HCT116 (cell line): Measurements from ENCODE around the gene RGS19. TPM values are rescaled to one million over a fixed set of nuclear protein-coding genes. Genes with fewer than 3 reads are reported as not detected.

Source experiments
- ATAC-seq: fragments of 200-7000 bp; cut with Tn5 transposase; 2 replicates; pipeline ENCODE4 v1.9.1; 2020; ENCODE audit warnings: mild to moderate bottlenecking, moderate library complexity
- BruUV-seq: library from RNA; stranded (reverse); fragments of 400-500 nt; replicated peaks from 2 replicates; lab custom pipeline; 2021; lab: Mats Ljungman, UMichigan
- CTCF ChIA-PET: fragments of 300-600 bp; sonication (Branson Sonifier 250); formaldehyde crosslinking; loops from one replicate; lab custom pipeline; 2021; ENCODE audit warnings: antibody characterized with exemption; lab: Charles Lee
- POLR2A ChIA-PET: fragments of 300-600, 350-600 bp; sonication (Branson Sonifier 250); formaldehyde crosslinking; loops from one replicate; lab custom pipeline; 2021; ENCODE audit warnings: antibody characterized with exemption; lab: Charles Lee
- RAD21 ChIA-PET, 2 experiments: fragments of 300-600 bp; sonication (Branson Sonifier 250); formaldehyde crosslinking; loops; one replicate each; lab custom pipeline; 2023; ENCODE audit warnings: low total read pairs in 2 of 2; ENCODE audit not compliant: uncharacterized antibody in 2 of 2, unreplicated experiment in 2 of 2, low non-redundant PET in 1 of 2; lab: Charles Lee
- DNase-seq: peaks from one replicate; pipeline ENCODE4 v3.0.0-alpha.2; 2010; ENCODE audit warnings: low read depth, low spot score
- H2AFZ ChIP-seq: fragments of 200-600 bp; shearing (Covaris generic), sonication (generic); 2 replicates; pipeline ENCODE4 v1.6.1; 2017; ENCODE audit warnings: low read depth, mixed run types, mixed read lengths, antibody characterized with exemption, low read length; ENCODE audit not compliant: poor library complexity, severe bottlenecking
- H3K27ac ChIP-seq: 2 replicates; pipeline ENCODE4 v1.5.1; 2012; ENCODE audit warnings: low read depth, low read length
- H3K27me3 ChIP-seq: fragments of 200-600 bp; sonication (generic); 2 replicates; pipeline ENCODE4 v1.6.1; 2016; ENCODE audit warnings: mixed run types, low read length, mixed read lengths; ENCODE audit not compliant: insufficient read depth
- H3K36me3 ChIP-seq, 2 experiments: fragments of 200-500 bp in 1 of 2; fragments of 200-600 bp in 1 of 2; sonication (Bioruptor generic) in 1 of 2; sonication (generic) in 1 of 2; 2 replicates each; pipeline versions ENCODE4 v1.5.1 to v1.6.1; 2014 to 2016; ENCODE audit warnings: low read length in 2 of 2, inconsistent platforms in 1 of 2, mixed read lengths in 1 of 2, mixed run types in 1 of 2; ENCODE audit not compliant: insufficient read depth in 2 of 2, control insufficient read depth in 1 of 2
- H3K4me1 ChIP-seq, 2 experiments: fragments of 200-600 bp in 1 of 2; sonication (generic) in 1 of 2; 2 replicates each; pipeline versions ENCODE4 v1.5.1 to v1.6.1; 2012 to 2017; ENCODE audit warnings: low read length in 2 of 2, inconsistent platforms in 1 of 2, mild to moderate bottlenecking in 1 of 2, mixed read lengths in 1 of 2, mixed run types in 1 of 2, moderate library complexity in 1 of 2; ENCODE audit not compliant: insufficient read depth in 2 of 2, control insufficient read depth in 1 of 2
- H3K4me2 ChIP-seq: fragments of 200-600 bp; sonication (generic); 2 replicates; pipeline ENCODE4 v1.6.1; 2017; ENCODE audit warnings: mixed run types, low read length, mixed read lengths
- H3K4me3 ChIP-seq, 2 experiments: fragments of 200-600 bp in 1 of 2; sonication (generic) in 1 of 2; replicated peaks in 1 of 2; 2 replicates each; pipeline ENCODE4 v1.5.1; 2011 to 2016; ENCODE audit warnings: low read length in 2 of 2, control low read depth in 1 of 2, low read depth in 1 of 2, mild to moderate bottlenecking in 1 of 2, mixed read lengths in 1 of 2, mixed run types in 1 of 2
- H3K79me2 ChIP-seq: fragments of 200-600 bp; sonication (generic); 2 replicates; pipeline ENCODE4 v1.6.1; 2017; ENCODE audit warnings: mild to moderate bottlenecking, mixed run types, low read length, moderate library complexity, mixed read lengths; ENCODE audit not compliant: insufficient read depth
- H3K9ac ChIP-seq: fragments of 200-600 bp; sonication (generic); 2 replicates; pipeline ENCODE4 v1.6.1; 2016; ENCODE audit warnings: low read length, mixed read lengths
- H3K9me2 ChIP-seq: fragments of 200-600 bp; sonication (generic), shearing (Covaris generic); 2 replicates; pipeline ENCODE4 v1.6.1; 2017; ENCODE audit warnings: mixed run types, mild to moderate bottlenecking, moderate library complexity; ENCODE audit not compliant: insufficient read depth
- H3K9me3 ChIP-seq, 2 experiments: fragments of 200-500 bp in 1 of 2; fragments of 200-600 bp in 1 of 2; sonication (Bioruptor generic) in 1 of 2; sonication (generic) in 1 of 2; 2 replicates each; pipeline ENCODE4 v1.6.1; 2014 to 2017; ENCODE audit warnings: low read length in 2 of 2, mixed read lengths in 2 of 2, inconsistent platforms in 1 of 2, low read depth in 1 of 2, mild to moderate bottlenecking in 1 of 2, mixed run types in 1 of 2, moderate library complexity in 1 of 2; ENCODE audit not compliant: control insufficient read depth in 1 of 2, insufficient read depth in 1 of 2
- H4K20me1 ChIP-seq: fragments of 200-600 bp; sonication (generic), shearing (Covaris generic); 2 replicates; pipeline ENCODE4 v1.6.1; 2017; ENCODE audit warnings: mixed run types, mild to moderate bottlenecking, moderate library complexity; ENCODE audit not compliant: insufficient read depth
- ELF1 ChIP-seq: IDR thresholded peaks from 2 replicates; pipeline ENCODE4 v1.6.1; 2012; ENCODE audit warnings: low read depth, borderline replicate concordance
- EZH2 ChIP-seq: fragments of 200-600 bp; sonication (generic); IDR thresholded peaks from 2 replicates; pipeline ENCODE4 v1.6.1; 2017; ENCODE audit warnings: antibody characterized with exemption, mixed run types
- POLR2AphosphoS5 ChIP-seq: IDR thresholded peaks from 2 replicates; pipeline ENCODE4 v1.6.1; 2011; ENCODE audit warnings: mild to moderate bottlenecking, low read depth, low read length, moderate library complexity
- SIN3A ChIP-seq: IDR thresholded peaks from 2 replicates; pipeline ENCODE4 v1.6.1; 2012; ENCODE audit warnings: low read depth
- TCF7L2 ChIP-seq: IDR thresholded peaks from 2 replicates; pipeline ENCODE4 v1.7.0; 2011; ENCODE audit warnings: borderline replicate concordance, inconsistent platforms; ENCODE audit not compliant: insufficient read depth, insufficient read length; ENCODE audit errors: extremely low read depth
- YY1 ChIP-seq: IDR thresholded peaks from 2 replicates; pipeline ENCODE4 v1.6.1; 2011; ENCODE audit warnings: low read length, low read depth, moderate library complexity, mild to moderate bottlenecking; ENCODE audit not compliant: insufficient replicate concordance; ENCODE audit errors: extremely low read depth
- intact Hi-C: fragments of 100-400 bp; cut with micrococcal nuclease; formaldehyde crosslinking; loops from 2 replicates; pipeline ENCODE4 v1.10.0; 2022
- total RNA-seq: library from RNA; stranded (reverse); gene quantifications from one replicate; pipeline ENCODE4 v1.2.1, GENCODE V29; 2021; ENCODE audit not compliant: unreplicated experiment
- TF ChIP-seq, protein P1 (sequence below): IDR thresholded peaks from 2 replicates; pipeline ENCODE4 v1.6.1; 2012

The RGS19 gene
- total RNA-seq, 1 experiment from 2014 or later = 21.4 TPM

- no peak for TF ChIP-seq ELF1
- TF ChIP-seq, protein P1, sequence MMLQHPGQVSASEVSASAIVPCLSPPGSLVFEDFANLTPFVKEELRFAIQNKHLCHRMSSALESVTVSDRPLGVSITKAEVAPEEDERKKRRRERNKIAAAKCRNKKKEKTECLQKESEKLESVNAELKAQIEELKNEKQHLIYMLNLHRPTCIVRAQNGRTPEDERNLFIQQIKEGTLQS = no peak
Measured at GRCh38 chr20:64045346-64046011, 33.8 kb downstream of the RGS19 start (continued).

DNA sequence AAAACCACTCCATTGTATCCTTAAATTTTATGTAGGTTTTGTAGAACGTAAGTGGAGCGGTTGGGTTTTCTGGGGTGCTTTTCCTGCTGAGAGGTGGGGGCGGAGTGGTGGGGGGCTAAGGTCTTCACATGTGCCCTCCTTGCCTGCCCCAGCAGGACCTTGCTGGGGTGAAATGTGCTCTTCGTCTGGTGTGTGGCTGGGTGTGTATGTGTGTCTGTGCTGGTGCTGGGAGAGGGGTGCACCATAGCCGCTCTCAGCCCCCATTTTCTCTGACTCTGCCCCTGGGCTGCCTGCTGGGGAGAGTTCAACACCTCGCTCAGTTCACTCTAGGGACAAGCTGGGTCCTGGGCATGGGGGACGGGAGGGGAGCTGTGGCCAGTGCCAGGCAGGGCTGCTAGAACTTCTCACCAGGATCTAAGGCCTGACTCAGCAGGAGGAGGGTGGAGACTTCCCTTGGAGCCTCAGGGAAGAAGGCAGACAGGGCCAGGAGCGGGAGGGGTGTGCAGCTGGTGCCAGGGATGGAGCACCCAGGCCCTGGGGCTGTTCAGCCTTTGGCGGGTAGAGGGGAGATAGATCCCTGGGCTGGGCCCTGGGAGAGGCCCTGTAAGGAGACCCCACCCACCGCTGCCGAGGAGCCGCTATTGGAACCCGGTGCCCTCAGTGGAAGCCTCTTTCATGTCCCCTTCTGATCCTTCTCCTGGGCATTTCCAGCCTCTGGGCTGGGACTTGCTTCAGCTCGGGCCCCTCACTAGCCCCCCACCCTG is 34.7 kb downstream of the RGS19 start:
- ChIA-PET CTCF (interaction anchor here (0.6 kb wide), 1 partner anchor 10 kb away, joined by 4 read pairs; no protein-coding TSS in a partner anchor), POLR2A (interaction anchor here (0.8 to 1.0 kb wide), 2 partner anchors 9 to 87 kb away, joined by 3 read pairs; no protein-coding TSS in a partner anchor), RAD21 (no interaction called here)
- intact Hi-C loops = no loop called here
- no TSS peak for BruUV-seq
- H3K4me1 ChIP-seq = peaks cover 20 to 24% of the 10 kb centered on the region in 2 experiments
- no peaks in the 10 kb centered on the region for H3K9me2 ChIP-seq
- no peaks in the 10 kb centered on the region for H3K79me2 ChIP-seq
- peak; percentile 76 for ATAC-seq
- peak overlapping the region; percentile 37; the same call in 1 of the 2 replicates for H3K9ac ChIP-seq
- no peaks in the 10 kb centered on the region for H3K9me3 ChIP-seq
- peak overlapping the region; percentile 48 for H3K27ac ChIP-seq
- TF ChIP-seq, protein P1 = no peak
- TF ChIP-seq POLR2AphosphoS5 (peak; percentile 23; the same call in 1 of the 2 replicates), TCF7L2 (peak; percentile 30), YY1 (no peak), SIN3A (no peak), EZH2 (no peak)
- peak; percentile 29 for DNase-seq
- no peak overlapping the region for H2AFZ ChIP-seq
- no peaks in the 10 kb centered on the region for H4K20me1 ChIP-seq
- H3K4me2 ChIP-seq = peak overlapping the region; percentile 59
- H3K36me3 ChIP-seq = no peaks in the 10 kb centered on the region
- no peak overlapping the region for H3K4me3 ChIP-seq
- H3K27me3 ChIP-seq = no peaks in the 10 kb centered on the region
